NCI-H2107 treated with DMSO at 0.1 percent for 48 hours (cell line): ENCODE results near the gene CHERP.
A peak's percentile ranks its signal among the peaks of the same experiment; 100 is the strongest.

ENCODE experiments used
- DNase-seq: peaks from one replicate; lab custom pipeline; 2025; ENCODE audit not compliant: unreplicated experiment; lab: John Stamatoyannopoulos, UW

CHERP gene, protein sequence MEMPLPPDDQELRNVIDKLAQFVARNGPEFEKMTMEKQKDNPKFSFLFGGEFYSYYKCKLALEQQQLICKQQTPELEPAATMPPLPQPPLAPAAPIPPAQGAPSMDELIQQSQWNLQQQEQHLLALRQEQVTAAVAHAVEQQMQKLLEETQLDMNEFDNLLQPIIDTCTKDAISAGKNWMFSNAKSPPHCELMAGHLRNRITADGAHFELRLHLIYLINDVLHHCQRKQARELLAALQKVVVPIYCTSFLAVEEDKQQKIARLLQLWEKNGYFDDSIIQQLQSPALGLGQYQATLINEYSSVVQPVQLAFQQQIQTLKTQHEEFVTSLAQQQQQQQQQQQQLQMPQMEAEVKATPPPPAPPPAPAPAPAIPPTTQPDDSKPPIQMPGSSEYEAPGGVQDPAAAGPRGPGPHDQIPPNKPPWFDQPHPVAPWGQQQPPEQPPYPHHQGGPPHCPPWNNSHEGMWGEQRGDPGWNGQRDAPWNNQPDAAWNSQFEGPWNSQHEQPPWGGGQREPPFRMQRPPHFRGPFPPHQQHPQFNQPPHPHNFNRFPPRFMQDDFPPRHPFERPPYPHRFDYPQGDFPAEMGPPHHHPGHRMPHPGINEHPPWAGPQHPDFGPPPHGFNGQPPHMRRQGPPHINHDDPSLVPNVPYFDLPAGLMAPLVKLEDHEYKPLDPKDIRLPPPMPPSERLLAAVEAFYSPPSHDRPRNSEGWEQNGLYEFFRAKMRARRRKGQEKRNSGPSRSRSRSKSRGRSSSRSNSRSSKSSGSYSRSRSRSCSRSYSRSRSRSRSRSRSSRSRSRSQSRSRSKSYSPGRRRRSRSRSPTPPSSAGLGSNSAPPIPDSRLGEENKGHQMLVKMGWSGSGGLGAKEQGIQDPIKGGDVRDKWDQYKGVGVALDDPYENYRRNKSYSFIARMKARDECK

DNA sequence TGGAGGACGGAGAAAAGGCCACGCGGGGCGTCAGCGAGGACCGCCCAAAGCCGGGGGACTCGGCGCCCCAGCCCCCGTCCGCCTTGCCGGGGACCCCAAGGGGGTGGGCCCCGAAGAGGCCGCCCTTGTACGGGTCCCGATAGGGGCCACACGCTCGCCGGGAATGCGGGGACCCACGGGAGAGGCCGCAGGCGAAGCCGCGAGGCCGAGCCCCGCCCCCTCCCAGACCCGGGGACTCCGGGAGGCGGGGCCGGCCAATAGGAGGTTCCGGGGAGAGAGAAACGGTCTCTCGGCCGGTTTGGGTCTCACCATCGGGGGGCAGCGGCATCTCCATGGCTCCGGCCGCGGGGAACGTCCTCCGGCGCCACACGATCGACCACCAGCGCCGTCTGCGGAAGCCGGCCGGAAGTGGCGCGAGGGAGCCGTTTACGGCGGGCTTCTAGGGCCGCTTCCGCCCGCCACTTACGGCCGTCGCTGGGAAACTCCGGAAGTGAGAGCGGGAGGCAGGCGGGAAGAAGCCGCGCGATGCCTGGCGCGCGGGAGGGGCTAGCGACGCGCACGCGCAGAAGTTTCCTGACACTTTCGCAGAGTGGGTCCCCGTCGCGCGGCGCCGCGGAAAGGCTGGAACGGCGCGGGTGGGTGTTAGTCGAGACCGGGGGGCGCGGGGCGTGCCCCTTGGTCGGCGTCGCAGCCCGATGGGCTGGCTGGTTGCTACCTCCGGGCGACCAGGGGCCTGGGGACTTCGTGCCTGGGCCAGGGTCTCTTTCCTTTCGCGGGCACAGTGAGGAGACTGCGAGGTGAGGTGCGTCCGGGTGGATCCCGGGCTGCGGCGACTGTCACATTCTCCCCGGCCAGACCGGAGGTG is at the start of gene CHERP:
TSS of gene CHERP (minus strand) at position 393 of the 865 bp plus-strand sequence. CDS start at position 334, 59 bp downstream.
- peak; percentile 68 for DNase-seq

DNA sequence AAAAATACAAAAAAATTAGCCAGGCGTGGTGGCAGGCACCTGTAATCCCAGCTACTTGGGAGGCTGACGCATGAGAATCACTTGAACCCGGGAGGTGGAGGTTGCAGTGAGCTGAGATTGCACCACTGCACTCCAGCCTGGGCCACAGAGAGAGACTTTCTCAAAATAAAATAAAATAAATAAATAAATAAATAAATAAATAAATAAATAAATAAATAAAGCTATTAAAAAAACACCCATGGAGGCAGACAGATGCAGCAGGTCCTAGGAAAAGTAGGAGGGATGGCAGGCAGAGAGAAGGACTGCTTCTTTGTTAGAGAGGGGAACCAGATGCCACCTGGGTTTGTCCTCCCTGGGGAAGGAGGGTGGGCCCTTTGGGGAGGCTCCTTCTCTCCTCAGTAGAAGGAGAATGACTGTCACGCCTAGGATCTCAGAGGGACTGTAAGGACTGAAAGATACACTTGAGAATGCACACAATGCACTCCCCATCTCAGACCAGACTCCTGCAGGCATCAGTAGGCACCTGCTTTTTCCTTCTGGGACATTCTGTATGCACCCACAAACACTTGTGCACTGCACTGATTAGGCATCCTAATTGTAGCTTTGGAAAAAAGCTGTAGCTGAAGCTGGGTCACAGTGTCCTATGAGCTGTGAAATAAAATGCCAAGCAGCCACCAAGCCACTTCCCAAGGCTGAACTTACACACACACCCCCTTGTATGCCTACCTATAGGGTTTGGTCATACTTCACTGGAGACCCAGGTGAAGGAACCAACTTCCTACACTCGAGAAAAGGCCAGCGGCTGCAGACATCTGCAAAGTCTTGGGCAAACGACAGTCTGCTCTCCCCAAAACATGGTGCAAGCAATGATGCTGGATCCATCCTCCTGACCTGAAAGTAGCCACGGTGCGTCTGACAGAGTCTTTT is 48.9 kb upstream of the CHERP start:
- no peak for DNase-seq

DNA sequence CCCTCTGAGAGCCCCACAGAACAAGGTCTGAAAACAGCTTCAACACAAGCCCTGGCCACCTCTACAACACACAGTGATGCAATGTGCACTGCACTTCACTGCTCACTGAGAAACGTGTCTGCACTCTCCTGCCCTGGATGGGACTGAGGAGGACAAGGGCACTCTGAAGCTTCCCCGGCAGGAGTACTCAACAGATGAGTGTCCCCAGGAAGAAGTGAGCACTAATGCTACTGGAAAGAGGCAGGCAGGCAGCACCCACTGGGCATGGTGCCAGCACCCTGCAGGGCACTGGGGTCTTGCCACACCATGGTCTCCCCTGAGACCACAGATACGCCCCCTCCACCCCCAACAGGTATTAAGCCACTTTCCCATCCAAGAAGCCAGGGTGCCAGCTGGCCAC is 47.7 kb upstream of the CHERP start:
- peak; percentile 73 for DNase-seq

DNA sequence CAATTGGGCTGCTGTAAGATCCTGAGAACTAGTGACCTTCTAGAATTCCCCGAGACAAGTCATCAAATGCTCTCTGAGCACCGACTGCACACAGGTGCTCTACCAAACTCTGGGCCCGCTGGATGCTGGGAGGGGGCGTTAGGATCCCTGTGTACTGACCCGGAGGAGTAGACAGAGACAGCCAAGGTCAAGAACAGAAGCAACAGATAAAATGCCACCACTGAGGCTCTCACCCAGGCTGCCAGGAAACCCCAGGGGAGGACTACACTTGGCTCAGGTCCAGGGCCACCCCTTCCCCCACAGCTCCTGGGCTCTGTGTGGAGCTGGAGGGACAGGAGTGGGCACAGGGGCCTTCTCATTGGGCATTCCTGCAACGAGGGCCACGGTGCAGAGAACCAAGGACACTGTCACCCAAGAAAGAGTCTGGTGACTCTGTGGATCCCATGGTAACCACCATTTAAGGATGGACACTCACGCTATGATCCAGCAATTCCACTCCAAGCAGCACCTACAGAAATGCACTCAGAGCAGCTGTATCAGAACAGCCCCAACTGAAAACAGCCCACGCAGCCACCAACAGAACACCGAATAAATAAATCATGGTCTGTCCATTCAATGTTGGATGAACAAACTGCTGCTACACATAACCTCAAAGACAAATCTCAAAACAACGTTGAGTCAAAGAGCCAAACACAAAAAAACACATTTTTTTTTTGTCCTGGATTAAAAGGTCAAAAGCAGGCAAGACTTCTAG is 46.8 kb upstream of the CHERP start:
- no peak for DNase-seq

DNA sequence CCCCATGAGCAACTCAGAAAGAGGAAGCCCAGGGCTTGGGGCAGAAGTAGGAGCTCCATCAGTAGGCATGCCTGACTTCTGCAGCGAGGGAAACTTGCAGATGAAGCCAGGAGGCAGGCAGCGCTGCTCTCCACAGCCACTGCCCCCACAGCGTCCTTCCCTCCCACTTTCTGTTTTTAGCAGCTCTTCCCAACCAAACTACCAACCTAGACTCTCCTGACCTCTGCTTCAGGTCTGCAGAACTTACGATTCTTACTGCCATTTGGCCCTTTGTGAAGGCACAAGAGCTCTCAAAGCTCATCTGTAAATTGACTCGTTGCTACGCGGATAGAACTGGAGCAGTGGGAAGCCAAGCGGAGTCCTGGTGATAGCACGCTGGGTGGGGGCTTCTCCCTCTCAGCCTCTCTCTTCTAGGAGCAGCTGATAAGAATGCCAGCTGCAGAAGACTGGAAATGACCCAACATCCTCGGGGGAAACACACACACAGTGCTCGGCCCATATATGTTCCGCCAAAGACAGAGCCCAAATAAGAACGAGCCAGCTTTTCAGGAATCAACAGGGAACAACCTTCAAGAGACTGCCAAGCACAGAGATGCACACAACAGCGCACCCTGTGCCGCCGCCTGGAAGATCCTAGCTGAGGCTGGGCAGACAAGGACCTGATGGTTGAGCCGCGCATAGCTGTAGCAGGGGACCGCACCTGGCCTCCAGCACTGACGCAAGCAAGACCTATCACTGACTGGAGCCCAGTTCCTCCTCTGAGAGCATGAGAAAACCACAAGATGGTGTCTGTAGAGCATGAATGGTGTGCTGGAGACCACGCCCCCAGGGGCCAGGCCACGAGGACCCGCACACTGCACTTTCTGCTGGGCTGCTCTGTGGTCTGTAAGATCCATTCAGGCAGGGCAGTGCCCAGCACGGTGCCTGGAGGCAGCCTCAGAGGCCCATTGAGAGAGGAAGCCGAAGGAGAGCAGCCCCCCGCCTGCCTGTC is 45.9 kb upstream of the CHERP start:
- peak; percentile 84 for DNase-seq

DNA sequence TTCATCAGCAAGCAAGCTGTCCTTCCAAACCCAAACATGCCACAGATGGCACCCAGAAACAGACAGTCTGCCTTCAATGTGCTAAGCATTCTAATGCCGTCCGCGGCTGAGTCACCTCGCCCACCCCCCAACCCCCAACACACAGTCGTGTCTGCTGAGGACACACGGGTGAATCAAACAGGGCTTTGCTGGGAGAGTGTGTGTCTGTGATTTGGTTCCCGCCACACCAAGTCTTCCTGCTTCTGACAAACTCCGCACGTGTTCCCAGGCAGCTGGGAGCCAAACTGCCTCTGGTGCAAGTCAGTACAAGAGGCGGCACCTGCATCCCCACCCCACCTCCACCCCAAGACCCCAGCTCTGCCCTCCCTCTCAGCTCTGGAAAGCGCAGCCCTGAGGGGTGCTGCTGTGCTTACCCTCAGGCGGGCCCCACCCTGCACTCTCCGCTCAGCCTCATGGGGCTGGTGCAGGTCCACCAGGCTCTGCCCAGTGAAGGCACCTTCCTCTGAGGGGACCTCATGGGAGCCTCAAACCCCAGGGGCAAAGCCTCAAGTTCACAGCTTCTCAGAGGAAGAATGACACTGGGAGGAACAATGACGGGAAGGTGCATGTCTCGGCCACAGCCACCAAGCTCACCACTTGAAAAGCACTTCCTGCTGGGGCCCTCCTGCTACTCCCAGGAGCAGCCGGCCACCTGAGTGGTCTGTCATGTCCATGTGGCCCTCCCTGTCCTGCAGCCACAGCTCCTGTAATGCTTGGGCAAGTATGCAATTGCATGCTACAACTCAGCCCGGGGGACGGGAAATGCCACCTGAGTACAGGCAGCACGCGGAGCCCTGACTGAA is 45.0 kb upstream of the CHERP start:
- DNase-seq: no peak

DNA sequence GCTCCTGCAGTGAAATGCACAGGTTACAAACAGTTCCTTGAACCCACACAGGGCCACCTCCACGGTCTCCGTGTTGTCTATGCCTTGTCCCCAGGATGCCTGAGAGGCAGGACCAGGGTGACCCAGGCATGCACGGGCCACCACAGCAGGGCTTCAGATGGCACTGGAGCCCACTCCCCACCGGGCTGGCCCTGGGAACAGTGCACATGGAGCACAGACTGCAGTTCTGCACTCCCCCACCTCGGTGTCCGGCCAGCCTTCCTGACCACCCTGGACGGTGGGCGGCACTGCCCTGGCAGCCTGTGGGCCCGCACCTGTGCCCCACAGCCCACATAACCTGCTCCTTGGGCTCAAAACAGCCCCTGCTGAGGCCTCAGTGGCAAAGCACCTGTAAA is 44.2 kb upstream of the CHERP start:
- DNase-seq: no peak

DNA sequence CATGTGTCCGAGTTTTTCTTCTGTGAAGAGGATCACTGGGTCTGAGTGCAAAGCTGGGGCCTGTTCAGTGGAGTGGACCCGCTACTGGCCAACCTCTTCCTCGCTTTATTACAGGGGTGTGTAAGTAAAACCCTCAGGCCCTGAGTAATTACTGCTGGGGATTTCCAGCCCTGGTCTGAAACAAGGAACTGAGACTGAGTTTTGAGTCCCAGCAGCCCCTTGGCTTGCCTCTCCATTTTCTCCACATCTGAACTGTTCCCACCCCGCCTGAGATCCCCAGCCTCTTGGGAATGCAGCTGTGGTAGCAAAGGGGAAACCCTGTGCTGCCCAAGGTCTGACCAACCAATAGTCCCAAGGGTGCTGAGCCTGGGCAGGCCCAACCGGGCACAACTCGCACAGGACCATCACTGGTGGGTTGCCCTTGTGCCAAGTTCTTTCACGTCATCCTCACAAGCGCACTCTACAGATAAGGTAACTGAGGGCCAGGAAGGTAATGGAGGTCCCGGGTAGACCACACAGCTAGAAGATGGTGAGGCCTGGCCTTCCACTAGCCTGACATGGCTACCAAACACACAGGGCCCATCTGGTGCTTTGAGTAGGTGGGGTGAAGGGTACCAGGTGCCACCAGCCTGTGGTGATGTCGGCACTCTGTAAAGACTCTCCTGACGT is 43.7 kb upstream of the CHERP start:
- DNase-seq: no peak

DNA sequence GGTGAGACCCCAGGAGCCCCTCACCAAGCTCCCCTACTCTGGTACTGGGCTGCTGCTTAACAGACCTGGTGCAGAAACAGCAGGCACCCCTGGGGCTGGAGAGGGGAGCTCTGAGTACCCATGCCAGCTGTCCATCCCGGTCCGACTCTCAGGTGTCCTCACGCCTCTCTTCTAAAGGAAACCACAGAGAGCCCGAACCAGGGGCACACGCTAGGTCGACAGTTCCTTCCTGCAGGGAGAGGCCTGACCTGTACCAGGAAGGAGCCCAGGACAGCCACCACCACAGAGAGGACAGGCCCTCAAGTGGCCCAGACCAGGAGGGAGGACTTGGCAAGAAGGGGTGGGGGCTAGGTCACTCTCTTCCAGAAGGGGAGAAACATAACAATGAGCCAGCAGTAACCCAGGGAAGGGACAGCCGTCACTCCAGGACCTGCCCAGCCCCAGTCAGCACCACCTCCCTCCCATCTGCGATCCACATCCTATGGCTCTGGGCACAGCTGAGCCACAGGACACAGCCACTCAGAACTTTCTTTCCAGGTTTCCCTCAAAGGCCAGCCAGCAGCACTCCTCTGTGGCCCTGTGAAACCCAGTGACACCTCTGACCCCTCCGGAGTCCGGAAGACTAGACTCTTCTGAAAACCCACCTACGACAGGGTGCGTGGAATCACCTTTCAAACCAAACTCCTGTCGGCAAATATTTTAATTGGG is 43.0 kb upstream of the CHERP start:
- no peak for DNase-seq

DNA sequence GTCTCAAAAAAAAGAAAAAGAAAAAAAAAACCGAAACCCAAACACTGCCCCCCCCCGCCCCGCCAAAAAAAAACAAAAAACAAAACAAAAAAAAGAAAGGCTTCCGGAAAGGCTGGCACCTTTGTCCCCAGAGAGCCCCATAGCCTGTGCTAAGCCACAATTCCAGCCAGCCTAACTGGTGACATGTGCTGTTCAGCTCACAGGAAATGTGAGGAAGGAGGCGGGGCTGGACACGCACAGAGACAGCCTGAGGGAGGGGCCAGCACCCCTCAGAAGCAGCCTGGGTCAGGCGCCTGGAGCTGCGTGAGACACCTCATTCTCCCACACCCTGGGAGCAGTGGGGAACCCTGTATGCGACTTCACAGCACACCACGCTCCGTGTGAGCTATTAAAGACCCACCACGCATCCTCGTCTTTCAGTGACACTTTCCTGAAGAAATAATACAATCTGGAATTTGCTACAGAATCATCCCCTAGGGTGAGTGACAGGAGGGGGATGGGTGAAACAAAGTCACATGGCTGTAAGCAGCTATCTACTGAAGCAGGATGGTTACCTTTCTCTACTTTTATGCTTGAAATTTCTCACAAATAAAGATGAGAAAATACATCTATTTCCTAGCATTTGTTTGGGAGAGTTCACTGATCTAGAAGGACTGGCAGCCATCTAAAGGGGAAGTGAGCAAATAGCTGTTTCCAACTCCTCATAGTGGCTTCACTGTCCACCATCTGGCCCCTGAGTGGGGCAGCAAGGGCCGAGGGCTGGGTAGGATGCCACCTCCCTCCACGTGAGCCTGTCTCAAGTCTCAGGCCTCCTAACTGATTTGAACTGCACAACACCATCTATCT is 42.2 kb upstream of the CHERP start:
- DNase-seq: peak; percentile 62

DNA sequence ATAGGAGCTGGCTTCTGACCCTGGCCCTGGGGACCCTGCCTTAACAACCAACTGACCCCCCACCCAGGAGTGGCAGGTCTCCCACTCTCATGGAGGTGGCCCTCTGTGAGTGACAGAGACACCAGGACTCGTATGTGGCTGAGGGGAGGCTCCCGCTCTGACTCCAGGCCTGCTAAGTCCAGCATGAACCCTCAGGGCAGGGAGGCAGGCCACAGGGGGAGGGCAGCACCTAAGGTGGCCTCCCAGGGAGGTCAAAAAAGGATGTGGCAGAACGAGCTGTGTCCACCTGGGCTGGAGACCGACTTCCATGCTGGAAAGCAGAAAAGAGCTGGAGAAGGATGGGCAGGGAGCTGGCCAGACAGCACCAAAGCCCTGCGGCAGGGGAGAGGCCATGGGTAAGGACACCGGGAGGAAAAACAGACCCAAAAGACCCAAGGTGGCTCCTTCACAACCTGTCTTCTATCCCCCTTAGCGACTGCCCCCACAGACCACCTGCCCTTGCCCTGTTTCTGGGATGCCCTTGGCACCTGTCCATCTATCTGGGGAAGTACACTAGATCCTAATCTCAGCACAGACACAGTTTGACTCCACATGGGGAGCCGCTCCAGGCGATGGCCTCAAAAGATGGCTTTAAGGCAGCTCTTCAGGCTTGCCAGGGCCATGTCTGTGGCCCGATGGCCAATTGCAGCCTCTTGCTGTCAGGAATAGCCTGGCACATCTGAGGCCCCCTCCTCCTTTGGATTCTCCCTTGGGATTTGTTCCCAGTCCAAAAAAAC is 40.4 kb upstream of the CHERP start:
- no peak for DNase-seq

DNA sequence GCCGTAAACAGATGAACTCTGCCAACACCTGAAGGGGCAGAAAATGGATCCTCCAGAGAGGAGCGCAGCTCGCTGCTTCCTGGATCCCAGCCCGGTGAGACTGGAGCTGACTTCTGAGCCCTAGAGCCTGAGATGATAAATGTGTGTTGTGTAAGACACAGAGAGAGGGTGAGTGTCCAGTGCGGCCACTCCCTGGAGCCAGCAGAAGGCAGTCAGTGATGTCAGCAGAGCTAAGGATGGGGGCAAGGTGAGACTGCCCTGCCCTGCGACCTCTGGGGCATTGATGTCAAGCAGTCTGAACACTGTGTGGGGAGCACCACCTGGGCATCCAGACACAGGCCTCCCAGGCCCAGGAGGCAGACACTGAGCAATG is 39.7 kb upstream of the CHERP start:
- no peak for DNase-seq

DNA sequence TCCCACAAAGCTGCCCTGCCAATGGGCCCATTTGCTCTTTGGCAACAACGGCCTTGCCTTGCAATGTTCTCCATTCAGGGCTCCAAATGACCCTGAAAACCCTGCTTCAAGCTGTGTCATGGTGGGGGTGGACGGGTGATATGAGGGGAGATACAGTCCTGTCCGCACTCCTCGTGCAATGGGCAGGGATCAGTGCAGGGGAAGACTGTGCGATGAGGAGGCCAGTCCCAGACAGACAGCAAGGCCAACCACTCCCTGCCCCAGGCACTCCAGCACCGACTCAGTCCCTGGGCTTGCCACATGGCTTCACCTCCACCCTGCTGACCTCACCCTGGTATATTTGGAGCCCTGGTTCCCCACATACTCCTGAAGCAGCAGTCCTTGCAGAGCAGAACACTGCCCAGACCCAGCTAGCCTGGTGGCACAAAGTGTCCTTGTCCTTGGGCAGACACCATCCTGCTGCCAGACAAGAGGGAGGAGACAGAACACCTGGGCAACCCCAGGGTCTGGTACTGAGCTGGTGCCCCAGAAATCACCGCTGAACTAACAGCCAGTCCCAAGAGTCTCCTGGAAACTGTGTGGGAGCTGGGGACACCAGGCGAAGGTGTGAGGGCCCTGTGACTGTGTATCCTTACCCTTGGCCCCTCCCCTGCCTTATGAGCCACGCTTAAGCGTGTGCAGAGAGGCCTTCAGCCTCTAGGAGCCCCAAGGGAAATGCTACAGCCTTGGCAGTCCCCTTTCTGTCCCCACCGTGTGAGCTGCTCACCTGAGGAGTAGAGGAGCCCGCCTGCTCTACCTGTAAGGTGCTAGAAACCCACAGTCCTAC is 39.1 kb upstream of the CHERP start:
- no peak for DNase-seq

DNA sequence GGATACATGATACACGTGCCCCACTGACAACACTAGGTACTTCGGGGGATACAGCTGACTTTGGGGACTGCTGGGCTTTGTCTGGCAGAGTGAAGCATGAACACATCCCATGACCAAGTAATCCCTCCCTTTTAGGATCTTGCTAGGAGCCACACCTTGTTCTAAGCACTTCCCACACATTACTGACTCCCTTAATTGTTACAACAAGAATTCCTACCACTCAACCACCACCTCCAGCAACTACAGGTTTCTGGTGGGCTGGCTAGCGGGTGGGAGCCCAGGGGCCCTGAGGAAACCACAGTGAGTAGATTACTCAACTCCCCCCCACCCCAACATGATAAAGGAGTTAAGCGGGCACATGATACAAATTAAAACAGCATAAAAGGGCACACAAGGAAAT is 37.1 kb upstream of the CHERP start:
- no peak for DNase-seq
